Measurements from ENCODE around the gene MIA2. TPM values are rescaled to one million over a fixed set of nuclear protein-coding genes. Genes with fewer than 3 reads are reported as not detected.

Gene MIA2
- total RNA-seq, 1 experiment from 2014 or later: 11.8 TPM

DNA sequence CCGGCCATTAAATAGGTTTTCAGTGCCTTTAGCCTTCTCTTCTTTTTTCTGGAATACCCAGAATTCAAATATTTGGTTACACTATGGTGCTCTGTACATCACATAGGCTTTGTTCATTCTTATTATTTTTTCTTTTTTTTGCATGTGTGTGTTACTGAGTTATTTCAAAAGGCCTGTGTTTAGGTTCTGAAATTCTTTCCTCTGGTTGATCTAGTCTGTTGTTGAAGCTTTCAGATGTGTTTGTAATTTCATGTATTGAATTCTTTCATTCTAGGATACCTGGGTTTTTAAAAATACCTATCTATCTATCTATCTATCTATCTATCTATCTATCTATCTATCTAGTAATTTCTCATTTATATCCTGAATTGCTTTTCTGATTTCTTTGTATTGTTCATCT, 131.6 kb downstream of the MIA2 start:
- DNase-seq (no peak), ATAC-seq (no peak)
- Histone ChIP-seq H3F3A (ENCODE audit: low read length, unreplicated experiment) (no peaks in the 10 kb centered on the region), H3K9me2 (replicated peaks; ENCODE audit: low read length) (no peaks in the 10 kb centered on the region), H3K4me1 (ENCODE audit: insufficient read depth, low read length) (no peaks in the 10 kb centered on the region), H3K9ac (ENCODE audit: low read length) (no peak overlapping the region), H3K36me3 (ENCODE audit: low read depth, low read length) (peaks cover 6% of the 10 kb centered on the region; the same call in 1 of the 2 replicates), H3K4me3 (ENCODE audit: low read length) (no peak overlapping the region), H3K4me2 (ENCODE audit: low read length) (no peak overlapping the region), H2AFZ (ENCODE audit: low read length) (no peak overlapping the region), H3K79me2 (ENCODE audit: low read length) (no peaks in the 10 kb centered on the region), H4K20me1 (ENCODE audit: low read length) (no peaks in the 10 kb centered on the region), H3K9me3 (ENCODE audit: low read length) (no peaks in the 10 kb centered on the region), H3K27ac (ENCODE audit: low read length) (no peak overlapping the region), H3K27me3 (ENCODE audit: low read length) (no peaks in the 10 kb centered on the region)
- TF ChIP-seq, protein P1, sequence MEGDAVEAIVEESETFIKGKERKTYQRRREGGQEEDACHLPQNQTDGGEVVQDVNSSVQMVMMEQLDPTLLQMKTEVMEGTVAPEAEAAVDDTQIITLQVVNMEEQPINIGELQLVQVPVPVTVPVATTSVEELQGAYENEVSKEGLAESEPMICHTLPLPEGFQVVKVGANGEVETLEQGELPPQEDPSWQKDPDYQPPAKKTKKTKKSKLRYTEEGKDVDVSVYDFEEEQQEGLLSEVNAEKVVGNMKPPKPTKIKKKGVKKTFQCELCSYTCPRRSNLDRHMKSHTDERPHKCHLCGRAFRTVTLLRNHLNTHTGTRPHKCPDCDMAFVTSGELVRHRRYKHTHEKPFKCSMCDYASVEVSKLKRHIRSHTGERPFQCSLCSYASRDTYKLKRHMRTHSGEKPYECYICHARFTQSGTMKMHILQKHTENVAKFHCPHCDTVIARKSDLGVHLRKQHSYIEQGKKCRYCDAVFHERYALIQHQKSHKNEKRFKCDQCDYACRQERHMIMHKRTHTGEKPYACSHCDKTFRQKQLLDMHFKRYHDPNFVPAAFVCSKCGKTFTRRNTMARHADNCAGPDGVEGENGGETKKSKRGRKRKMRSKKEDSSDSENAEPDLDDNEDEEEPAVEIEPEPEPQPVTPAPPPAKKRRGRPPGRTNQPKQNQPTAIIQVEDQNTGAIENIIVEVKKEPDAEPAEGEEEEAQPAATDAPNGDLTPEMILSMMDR (conservative IDR thresholded peaks at IDR 0.05; ENCODE audit: low read depth, low read length): no peak
- TF ChIP-seq EZH2phosphoT487 (IDR thresholded peaks at IDR 0.05; ENCODE audit: borderline replicate concordance, low read length): no peak
- TF ChIP-seq EZH2 (IDR thresholded peaks at IDR 0.05; ENCODE audit: low read length, unreplicated experiment): no peak
- ChIA-PET POLR2A (ENCODE audit: unreplicated experiment) (no interaction called here), CTCF (no interaction called here)
- intact Hi-C loops (cut with micrococcal nuclease): no loop called here
- BruUV-seq (replicated peaks): no TSS peak

DNA sequence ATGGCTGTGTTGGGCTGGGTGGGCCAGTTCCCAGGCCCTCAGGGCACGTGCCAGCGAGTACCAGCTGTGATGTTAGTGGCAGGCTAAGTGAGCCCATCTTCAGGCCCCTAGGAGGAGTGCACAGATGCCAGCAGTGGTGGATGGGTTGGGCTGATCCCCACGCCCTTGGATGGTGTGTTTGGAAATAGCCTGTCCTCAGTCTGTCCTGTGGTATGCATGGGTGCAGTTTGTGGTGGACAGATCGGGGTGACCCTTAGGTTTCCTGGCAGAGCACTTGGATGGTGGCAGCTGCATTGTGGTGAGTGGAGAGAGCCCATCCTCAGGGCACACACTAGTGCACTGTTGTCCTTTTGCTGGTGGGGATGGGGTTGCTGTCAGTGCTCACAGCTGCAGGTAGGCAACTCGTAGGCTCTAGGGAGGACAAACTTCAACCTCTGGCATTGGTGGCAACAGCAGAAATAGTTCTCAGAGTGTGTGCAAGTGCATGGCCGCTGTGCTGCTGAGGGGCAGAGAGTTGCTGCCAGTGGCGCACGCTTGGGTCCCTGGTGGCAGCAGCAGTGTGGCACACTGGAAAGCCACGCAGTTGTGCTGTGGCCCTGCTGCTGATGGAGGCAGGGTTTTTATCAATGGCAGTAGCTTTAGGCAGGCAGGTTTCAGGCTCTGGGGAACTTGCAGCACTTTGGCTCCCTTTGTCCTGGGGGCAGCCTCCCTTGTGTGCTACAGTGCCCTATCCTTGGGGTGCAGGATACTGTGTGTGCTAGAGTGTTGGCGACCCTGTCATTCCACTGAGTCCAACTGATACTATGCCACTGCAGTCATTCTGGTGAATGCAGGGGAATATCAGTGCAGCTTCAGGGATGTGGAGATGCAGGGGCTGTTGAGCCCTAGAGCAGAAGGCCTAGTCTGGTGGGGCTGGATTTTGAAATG, 133.0 kb downstream of the MIA2 start:
- TF ChIP-seq EZH2phosphoT487 (IDR thresholded peaks at IDR 0.05; ENCODE audit: borderline replicate concordance, low read length): no peak
- TF ChIP-seq, protein P1 (conservative IDR thresholded peaks at IDR 0.05; ENCODE audit: low read depth, low read length): no peak
- no peak for TF ChIP-seq EZH2 (IDR thresholded peaks at IDR 0.05; ENCODE audit: low read length, unreplicated experiment)
- ChIA-PET POLR2A (ENCODE audit: unreplicated experiment) (no interaction called here), CTCF (interaction anchor here (0.5 to 0.6 kb wide), 2 partner anchors 65 to 82 kb away, joined by 3 to 5 read pairs; partner anchors contain the start of gene FBXO33)
- Histone ChIP-seq H3F3A (ENCODE audit: low read length, unreplicated experiment) (no peaks in the 10 kb centered on the region), H3K4me3 (ENCODE audit: low read length) (no peak overlapping the region), H3K79me2 (ENCODE audit: low read length) (no peaks in the 10 kb centered on the region), H3K4me1 (ENCODE audit: insufficient read depth, low read length) (no peaks in the 10 kb centered on the region), H3K9me2 (replicated peaks; ENCODE audit: low read length) (no peaks in the 10 kb centered on the region), H3K27ac (ENCODE audit: low read length) (no peak overlapping the region), H4K20me1 (ENCODE audit: low read length) (no peaks in the 10 kb centered on the region), H3K36me3 (ENCODE audit: low read depth, low read length) (peaks cover 6% of the 10 kb centered on the region; the same call in 1 of the 2 replicates), H3K4me2 (ENCODE audit: low read length) (no peak overlapping the region), H3K9ac (ENCODE audit: low read length) (no peak overlapping the region), H3K27me3 (ENCODE audit: low read length) (no peaks in the 10 kb centered on the region), H2AFZ (ENCODE audit: low read length) (no peak overlapping the region), H3K9me3 (ENCODE audit: low read length) (no peaks in the 10 kb centered on the region)
- ATAC-seq: peak; percentile 16; the same call in 1 of the 2 replicates
- BruUV-seq (replicated peaks): no TSS peak
- DNase-seq: no peak
- intact Hi-C loops (cut with micrococcal nuclease): no loop called here

DNA sequence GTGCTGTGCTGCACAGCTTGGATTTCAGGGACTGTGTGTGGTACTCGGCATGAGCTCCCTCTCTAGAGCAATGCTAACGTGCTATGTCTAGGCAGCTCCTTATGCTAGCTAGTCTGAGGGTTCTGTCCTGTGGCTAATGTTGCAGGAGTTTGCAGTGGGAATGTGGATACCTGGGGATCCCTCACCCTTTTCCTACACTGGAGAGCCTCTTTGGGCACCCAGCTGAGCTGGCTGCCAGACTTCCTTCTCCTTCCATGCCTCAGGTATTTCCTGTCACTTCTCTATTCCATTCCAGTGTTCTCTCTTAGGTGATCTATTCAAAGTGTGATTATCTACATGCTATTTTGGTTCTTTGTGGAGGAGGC, 133.7 kb downstream of the MIA2 start:
- no peak overlapping the region for H3K27ac ChIP-seq (ENCODE audit: low read length)
- no peaks in the 10 kb centered on the region for H4K20me1 ChIP-seq (ENCODE audit: low read length)
- H3K9ac ChIP-seq (ENCODE audit: low read length): no peak overlapping the region
- H3K4me1 ChIP-seq (ENCODE audit: insufficient read depth, low read length): no peaks in the 10 kb centered on the region
- ChIA-PET POLR2A (ENCODE audit: unreplicated experiment) (no interaction called here), CTCF (interaction anchor here (0.5 to 0.6 kb wide), 2 partner anchors 65 to 81 kb away, joined by 3 to 5 read pairs; partner anchors contain the start of gene FBXO33)
- peaks cover 6% of the 10 kb centered on the region; the same call in 1 of the 2 replicates for H3K36me3 ChIP-seq (ENCODE audit: low read depth, low read length)
- TF ChIP-seq EZH2phosphoT487 (IDR thresholded peaks at IDR 0.05; ENCODE audit: borderline replicate concordance, low read length) (no peak), EZH2 (IDR thresholded peaks at IDR 0.05; ENCODE audit: low read length, unreplicated experiment) (no peak)
- TF ChIP-seq, protein P1 (conservative IDR thresholded peaks at IDR 0.05; ENCODE audit: low read depth, low read length): no peak
- no peaks in the 10 kb centered on the region for H3K27me3 ChIP-seq (ENCODE audit: low read length)
- no peaks in the 10 kb centered on the region for H3K9me2 ChIP-seq (replicated peaks; ENCODE audit: low read length)
- H3K4me3 ChIP-seq (ENCODE audit: low read length): no peak overlapping the region
- no peak overlapping the region for H2AFZ ChIP-seq (ENCODE audit: low read length)
- intact Hi-C loops (cut with micrococcal nuclease): no loop called here
- H3K4me2 ChIP-seq (ENCODE audit: low read length): no peak overlapping the region
- no peaks in the 10 kb centered on the region for H3K79me2 ChIP-seq (ENCODE audit: low read length)
- no peaks in the 10 kb centered on the region for H3F3A ChIP-seq (ENCODE audit: low read length, unreplicated experiment)
- ATAC-seq (peak; percentile 18), DNase-seq (no peak)
- BruUV-seq (replicated peaks): no TSS peak
- no peaks in the 10 kb centered on the region for H3K9me3 ChIP-seq (ENCODE audit: low read length)

Data from PC-3 (cell line).